Ramos (cell line): Measurements from ENCODE around the gene ATP1A2.

Experiments used
- in situ Hi-C: fragments of 300-500 bp; cut with MboI; formaldehyde crosslinking; loops from one replicate; pipeline ENCODE4 v1.14.3; 2022; ENCODE audit warnings: low sequenced_read_pairs; ENCODE audit not compliant: unreplicated experiment

The ATP1A2 gene

GRCh38 chr1:160084771-160085321 lies 30.7 kb upstream of the ATP1A2 start:
- in situ Hi-C loops = no loop called here

- in situ Hi-C loops = no loop called here
These were observed 29.7 kb upstream of the ATP1A2 start for GRCh38 chr1:160085686-160086455.

- in situ Hi-C loops = no loop called here
These were observed 29.1 kb upstream of the ATP1A2 start for GRCh38 chr1:160086456-160086892.

- in situ Hi-C loops = no loop called here
These were observed 28.4 kb upstream of the ATP1A2 start for GRCh38 chr1:160087118-160087662.

- in situ Hi-C loops = loop anchor here (10.0 kb wide), 1 partner anchor 165 kb away; no protein-coding TSS in a partner anchor
These were observed 25.7 kb upstream of the ATP1A2 start for GRCh38 chr1:160089883-160090282.

GRCh38 chr1:160090760-160091159 lies 24.8 kb upstream of the ATP1A2 start:
- in situ Hi-C loops = loop anchor here (10.0 kb wide), 1 partner anchor 164 kb away; no protein-coding TSS in a partner anchor

GRCh38 chr1:160091666-160092223 lies 23.8 kb upstream of the ATP1A2 start:
- in situ Hi-C loops = loop anchor here (10.0 kb wide), 1 partner anchor 163 kb away; no protein-coding TSS in a partner anchor

GRCh38 chr1:160092366-160093068 lies 23.0 kb upstream of the ATP1A2 start:
- in situ Hi-C loops = loop anchor here (10.0 kb wide), 1 partner anchor 162 kb away; no protein-coding TSS in a partner anchor

- in situ Hi-C loops = loop anchor here (10.0 kb wide), 1 partner anchor 162 kb away; no protein-coding TSS in a partner anchor
These were observed 22.5 kb upstream of the ATP1A2 start for GRCh38 chr1:160093069-160093395.

- in situ Hi-C loops = loop anchor here (10.0 kb wide), 1 partner anchor 161 kb away; no protein-coding TSS in a partner anchor
These were observed 21.8 kb upstream of the ATP1A2 start for GRCh38 chr1:160093624-160094290.

GRCh38 chr1:160094291-160094625 lies 21.3 kb upstream of the ATP1A2 start:
- in situ Hi-C loops = loop anchor here (10.0 kb wide), 1 partner anchor 161 kb away; no protein-coding TSS in a partner anchor

- in situ Hi-C loops = loop anchor here (10.0 kb wide), 1 partner anchor 160 kb away; no protein-coding TSS in a partner anchor
These were observed 20.8 kb upstream of the ATP1A2 start for GRCh38 chr1:160094806-160095205.

GRCh38 chr1:160095382-160096105 lies 20.0 kb upstream of the ATP1A2 start:
- in situ Hi-C loops = loop anchor here (10.0 kb wide), 1 partner anchor 159 kb away; no protein-coding TSS in a partner anchor

GRCh38 chr1:160096274-160097116 lies 19.1 kb upstream of the ATP1A2 start:
- in situ Hi-C loops = loop anchor here (10.0 kb wide), 1 partner anchor 158 kb away; no protein-coding TSS in a partner anchor

- in situ Hi-C loops = loop anchor here (10.0 kb wide), 1 partner anchor 157 kb away; no protein-coding TSS in a partner anchor
These were observed 18.2 kb upstream of the ATP1A2 start for GRCh38 chr1:160097151-160097910.

- in situ Hi-C loops = loop anchor here (10.0 kb wide), 1 partner anchor 157 kb away; no protein-coding TSS in a partner anchor
These were observed 17.4 kb upstream of the ATP1A2 start, which contains the start of gene IGSF8 for GRCh38 chr1:160097911-160098851. IGSF8 (minus strand) TSS chr1:160098619; CDS start chr1:160098472, 147 bp downstream.
